Bone marrow (tissue), 2 donors: ENCODE results near the gene ZFP64.
"Not testable (repeated sequence)": the region's sequence is repeated elsewhere in the genome, so short reads cannot be mapped to it uniquely, and the experiment has no call there.

ENCODE experiments used
- DNase-seq, 2 donors: peaks; one replicate each; lab custom pipeline; 2025; lab: John Stamatoyannopoulos, UW

ZFP64 gene

DNA sequence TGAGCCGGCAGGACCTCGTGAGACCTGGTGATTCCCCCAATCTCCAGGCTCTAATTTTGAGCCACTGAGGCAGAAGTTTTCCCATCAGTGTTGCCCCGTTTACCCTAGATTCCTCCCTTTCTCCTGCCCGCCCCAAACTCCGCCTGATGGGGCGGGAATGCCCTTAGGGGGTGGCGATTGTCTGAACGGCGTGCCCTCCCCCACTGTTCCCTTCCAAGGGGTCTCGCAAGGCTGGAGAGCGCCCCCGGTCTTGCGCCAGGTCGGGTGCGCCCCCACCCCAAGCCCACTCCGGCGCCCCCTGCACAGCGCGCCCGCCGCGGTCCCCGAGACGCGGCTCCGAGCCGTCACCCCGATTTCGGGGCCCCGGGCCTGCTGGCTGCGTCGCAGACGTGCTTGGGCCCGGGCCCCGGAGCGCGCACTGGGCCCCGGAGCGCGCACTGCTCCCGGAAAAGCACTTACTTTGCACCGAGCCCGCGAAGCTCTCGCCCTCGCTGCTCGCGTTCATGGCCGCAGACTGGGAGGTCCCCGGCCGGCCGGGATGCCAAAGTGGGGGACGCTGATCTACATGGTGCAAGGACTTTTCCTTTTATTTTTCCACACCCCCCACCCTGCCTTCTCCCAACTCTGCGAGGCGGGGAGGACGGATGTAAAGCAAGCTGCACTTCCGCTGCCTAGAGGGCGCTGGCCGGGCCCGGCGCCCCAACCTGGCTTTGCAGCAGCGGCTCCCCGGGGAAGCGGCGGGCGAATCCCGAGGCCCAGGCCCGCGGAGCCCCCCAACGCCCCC is at the start of gene ZFP64:
Gene ZFP64, minus strand, starts transcription at position 648 of the 784 bp plus-strand sequence. Its CDS starts 143 bp downstream, at position 505.
- peak; percentile 51 to 61 for DNase-seq

GRCh38 chr20:52240802-52241201 is 49.2 kb upstream of the ZFP64 start:
- no peak for DNase-seq

DNA sequence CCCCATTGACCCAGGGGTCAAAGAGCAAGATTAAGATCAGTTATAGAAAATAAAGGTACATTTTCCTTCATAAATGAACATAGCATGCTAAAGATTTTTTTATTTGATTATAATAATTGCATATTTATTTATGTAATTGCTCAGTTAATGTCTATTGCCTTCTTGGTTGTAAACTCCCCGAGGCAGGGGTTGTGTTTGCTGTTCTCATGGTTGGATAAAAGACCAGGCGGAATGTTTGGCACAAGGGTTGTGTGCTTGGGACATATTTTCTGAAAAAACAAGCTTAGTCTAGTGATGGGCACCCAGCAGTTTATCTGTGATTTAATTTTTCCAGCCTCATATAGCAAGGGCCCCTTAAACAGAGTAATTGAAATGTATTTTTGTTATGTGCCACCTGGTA is 47.5 kb upstream of the ZFP64 start:
- no peak for DNase-seq

DNA sequence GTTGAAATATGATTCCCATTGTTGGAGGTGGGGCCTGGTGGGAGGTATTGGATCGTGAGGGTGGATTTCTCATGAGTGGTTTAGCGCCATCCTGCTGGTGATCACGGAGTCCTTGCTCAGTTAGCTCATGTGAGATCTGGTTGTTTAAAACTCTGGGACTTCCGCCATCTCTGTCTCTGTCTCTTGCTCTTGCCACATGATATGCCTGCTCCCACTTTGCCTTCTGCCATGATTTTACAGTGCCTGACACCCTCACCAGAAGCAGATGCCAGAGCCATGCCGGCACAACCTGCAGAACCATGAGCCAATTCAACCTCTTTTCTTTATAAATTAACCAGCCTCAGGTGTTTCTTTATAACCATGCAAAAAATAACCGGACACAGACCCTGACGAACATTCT is 44.7 kb upstream of the ZFP64 start:
- no peak for DNase-seq

- DNase-seq, result no peak
These were observed 43.5 kb upstream of the ZFP64 start for GRCh38 chr20:52235129-52235528.

- no peak for DNase-seq
These were observed 42.9 kb upstream of the ZFP64 start for GRCh38 chr20:52234302-52235045.

- no peak for DNase-seq
These were observed 39.7 kb upstream of the ZFP64 start for GRCh38 chr20:52231230-52231746.

- DNase-seq, result no peak
These were observed 38.8 kb upstream of the ZFP64 start for GRCh38 chr20:52230409-52230808.

GRCh38 chr20:52229346-52229745 is 37.8 kb upstream of the ZFP64 start:
- not testable (repeated sequence) for DNase-seq

DNA sequence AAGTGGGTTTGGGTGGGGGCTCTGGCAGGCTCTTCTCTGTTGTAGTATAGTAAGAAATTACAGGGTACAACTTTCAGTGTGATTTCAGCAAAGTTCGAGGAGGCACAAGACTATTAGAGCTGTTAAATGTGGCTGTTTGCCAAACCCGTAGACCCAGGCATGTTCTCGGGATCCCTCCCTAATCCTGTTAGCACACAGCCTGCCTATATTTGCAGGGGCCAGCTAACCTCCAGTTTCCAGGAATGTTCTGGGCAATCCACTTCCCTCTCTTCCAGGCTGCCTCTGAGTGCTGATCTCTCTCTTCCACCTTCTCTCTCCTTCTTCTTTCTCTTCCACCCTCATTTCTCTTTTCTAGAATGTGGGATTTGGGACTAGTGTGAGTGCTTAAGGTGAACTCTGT is 34.8 kb upstream of the ZFP64 start:
- DNase-seq, result no peak

- no peak for DNase-seq
These were observed 33.3 kb upstream of the ZFP64 start for GRCh38 chr20:52224920-52225319.

- DNase-seq, result not testable (repeated sequence)
These were observed 29.8 kb upstream of the ZFP64 start for GRCh38 chr20:52221362-52221761.

GRCh38 chr20:52220891-52221290 is 29.3 kb upstream of the ZFP64 start:
- not testable (repeated sequence) for DNase-seq

- DNase-seq, result no peak
These were observed 27.9 kb upstream of the ZFP64 start for GRCh38 chr20:52219441-52219840.

DNA sequence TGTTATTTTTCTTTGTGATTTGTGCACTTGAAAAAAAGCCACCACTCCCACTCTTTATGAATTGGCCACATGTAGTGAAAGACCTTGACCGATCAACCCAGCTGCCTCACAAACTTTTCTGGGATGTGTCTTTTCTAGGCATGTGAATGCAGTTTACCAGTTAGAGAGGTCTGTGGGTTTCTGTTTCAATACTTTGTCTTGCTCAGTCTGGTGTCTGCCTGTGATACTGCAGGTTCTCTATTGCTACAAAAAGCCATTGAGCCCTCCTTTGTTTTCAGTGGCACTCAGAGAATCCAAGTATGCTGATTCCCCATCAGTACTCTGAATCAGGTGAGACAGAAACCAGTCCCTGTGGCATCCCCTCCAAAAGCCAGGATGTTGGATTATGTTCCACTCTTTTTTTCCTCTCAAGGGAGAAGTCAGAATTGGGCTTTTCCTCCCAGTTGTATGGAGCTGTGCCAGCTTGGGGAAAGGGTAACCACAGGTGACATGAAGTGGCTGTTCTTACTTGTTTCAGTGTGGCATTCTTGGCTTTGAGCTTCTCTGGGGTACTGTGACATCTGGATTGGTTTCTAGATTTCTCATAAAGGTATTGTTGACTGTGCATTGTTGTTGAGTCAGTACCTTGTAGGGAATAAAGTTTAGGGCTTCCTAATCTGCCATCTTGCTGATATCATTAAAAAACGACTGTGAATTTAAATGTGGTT is 26.3 kb upstream of the ZFP64 start:
- no peak for DNase-seq

- no peak for DNase-seq
These were observed 22.4 kb upstream of the ZFP64 start for GRCh38 chr20:52213995-52214394.

GRCh38 chr20:52212943-52213342 is 21.4 kb upstream of the ZFP64 start:
- no peak for DNase-seq

DNA sequence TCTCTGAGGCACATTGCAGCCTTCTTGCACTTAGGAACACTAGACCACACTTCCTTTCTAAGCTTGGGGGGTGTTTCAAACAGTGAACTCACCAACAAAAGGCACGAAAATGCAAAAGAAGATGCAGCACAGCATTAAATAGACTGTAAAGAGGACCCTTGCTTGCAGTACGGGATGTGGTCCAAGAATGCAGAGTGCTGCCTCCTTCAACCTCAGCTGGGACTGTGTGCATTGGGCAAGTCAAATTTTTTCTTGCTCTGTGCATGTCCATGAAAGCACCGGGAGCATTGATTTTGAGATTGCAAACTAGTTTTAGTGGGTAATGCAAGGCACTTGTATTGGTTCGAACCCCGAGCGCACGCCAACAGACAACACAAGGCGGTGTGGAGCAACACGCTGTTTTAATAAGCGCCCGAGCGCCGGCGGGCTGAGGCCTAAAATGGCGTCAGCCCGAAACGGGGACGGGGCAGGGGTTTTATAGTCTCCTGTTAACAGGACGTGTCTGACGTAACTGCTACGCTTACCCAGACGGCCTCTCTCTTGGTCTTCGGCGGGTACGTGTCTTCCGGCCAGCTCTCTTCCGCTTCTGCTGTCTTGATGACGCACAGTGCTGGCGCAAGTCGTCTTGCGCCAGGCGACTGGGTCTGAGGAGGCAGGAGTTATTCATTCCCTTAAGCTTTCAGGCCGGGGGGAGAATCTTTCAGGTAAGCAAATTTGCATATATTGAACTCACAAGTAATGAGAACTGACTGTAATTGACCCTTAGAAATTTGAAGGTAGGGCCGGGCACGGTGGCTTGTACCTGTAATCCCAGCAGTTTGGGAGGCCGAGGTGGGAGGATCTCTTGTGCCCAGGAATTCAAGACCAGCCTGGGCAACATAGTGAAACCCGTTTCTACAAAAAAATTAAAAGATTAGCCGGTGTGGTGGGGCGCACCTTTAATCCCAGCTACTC is 18.7 kb upstream of the ZFP64 start:
- no peak for DNase-seq

DNA sequence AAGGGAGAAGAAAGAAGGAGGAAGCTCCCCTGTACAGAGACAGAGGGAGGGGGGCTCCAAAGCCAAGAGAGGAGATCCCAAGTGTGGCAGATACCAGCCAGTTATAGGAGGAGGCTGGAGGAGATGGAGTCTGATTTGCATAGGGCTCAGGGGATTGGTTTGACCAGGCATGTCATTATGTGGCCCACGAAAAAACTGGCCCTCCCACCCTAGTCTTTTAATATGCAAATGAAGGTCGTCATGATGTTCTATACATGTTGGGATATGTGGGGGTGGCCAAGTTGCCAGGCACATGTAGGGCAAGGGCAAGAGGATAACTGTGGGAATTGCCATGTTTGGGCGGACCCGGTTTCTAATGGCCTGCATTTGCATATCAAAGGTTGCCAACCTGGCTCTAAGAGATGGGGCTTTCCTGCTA is 17.6 kb upstream of the ZFP64 start:
- DNase-seq, result no peak

- no peak for DNase-seq
These were observed 15.6 kb upstream of the ZFP64 start for GRCh38 chr20:52207020-52207810.
